ENCODE measurements around the gene NXPE1.

DNA sequence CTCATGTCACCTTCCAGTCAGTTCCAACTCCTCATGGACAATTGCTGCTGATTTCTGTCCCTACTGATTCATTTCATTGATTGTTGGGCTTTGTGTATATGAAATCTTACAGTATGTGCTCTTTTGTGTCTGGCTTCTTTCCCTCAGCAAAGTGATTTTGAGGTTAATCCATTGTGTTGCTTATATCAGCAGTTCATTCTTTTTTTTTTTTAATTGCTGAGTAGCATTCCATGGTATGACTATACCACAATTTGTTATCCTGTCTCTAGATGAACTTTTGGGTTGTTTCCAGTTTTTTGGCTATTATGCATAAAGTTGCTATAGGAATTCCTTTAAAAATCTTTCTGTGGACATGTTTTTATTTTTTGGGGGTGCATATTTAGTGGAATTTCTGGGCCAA lies 59.9 kb downstream of the NXPE1 start:
- TF ChIP-seq, protein P1, sequence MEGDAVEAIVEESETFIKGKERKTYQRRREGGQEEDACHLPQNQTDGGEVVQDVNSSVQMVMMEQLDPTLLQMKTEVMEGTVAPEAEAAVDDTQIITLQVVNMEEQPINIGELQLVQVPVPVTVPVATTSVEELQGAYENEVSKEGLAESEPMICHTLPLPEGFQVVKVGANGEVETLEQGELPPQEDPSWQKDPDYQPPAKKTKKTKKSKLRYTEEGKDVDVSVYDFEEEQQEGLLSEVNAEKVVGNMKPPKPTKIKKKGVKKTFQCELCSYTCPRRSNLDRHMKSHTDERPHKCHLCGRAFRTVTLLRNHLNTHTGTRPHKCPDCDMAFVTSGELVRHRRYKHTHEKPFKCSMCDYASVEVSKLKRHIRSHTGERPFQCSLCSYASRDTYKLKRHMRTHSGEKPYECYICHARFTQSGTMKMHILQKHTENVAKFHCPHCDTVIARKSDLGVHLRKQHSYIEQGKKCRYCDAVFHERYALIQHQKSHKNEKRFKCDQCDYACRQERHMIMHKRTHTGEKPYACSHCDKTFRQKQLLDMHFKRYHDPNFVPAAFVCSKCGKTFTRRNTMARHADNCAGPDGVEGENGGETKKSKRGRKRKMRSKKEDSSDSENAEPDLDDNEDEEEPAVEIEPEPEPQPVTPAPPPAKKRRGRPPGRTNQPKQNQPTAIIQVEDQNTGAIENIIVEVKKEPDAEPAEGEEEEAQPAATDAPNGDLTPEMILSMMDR (optimal IDR thresholded peaks at IDR 0.05 in 1 of 3, IDR thresholded peaks at IDR 0.05 in 1 of 3, conservative IDR thresholded peaks at IDR 0.05 in 1 of 3; ENCODE audit: extremely low read depth in 1 of 3, insufficient read depth in 2 of 3, low read length in 3 of 3) = no peak
- TF ChIP-seq EZH2 (IDR thresholded peaks at IDR 0.05; ENCODE audit: low read length) = no peak

Data from keratinocyte (primary cell).